GM10248 (cell line): ENCODE results near the gene STAT5B.

ENCODE experiments used
- CTCF ChIA-PET: fragments of 300-600 bp; sonication (Branson Sonifier 250); formaldehyde crosslinking; extraction: SDS; loops from one replicate; lab custom pipeline; 2021; ENCODE audit warnings: antibody characterized with exemption; lab: Yijun Ruan, JAX
- POLR2A ChIA-PET: fragments of 350-650 bp; sonication (Branson Sonifier 250); formaldehyde crosslinking; extraction: SDS; loops from one replicate; lab custom pipeline; 2020; ENCODE audit warnings: antibody characterized with exemption; lab: Yijun Ruan, JAX
- DNase-seq: peaks from one replicate; pipeline ENCODE4 v3.0.0; 2012; ENCODE audit errors: extremely low spot score
- TF ChIP-seq, protein P1 (sequence below): IDR thresholded peaks from 2 replicates; pipeline ENCODE4 v1.5.1; 2012; ENCODE audit warnings: mild to moderate bottlenecking, low read depth; ENCODE audit errors: extremely low read depth, missing control alignments, control extremely low read depth

The STAT5B gene

DNA sequence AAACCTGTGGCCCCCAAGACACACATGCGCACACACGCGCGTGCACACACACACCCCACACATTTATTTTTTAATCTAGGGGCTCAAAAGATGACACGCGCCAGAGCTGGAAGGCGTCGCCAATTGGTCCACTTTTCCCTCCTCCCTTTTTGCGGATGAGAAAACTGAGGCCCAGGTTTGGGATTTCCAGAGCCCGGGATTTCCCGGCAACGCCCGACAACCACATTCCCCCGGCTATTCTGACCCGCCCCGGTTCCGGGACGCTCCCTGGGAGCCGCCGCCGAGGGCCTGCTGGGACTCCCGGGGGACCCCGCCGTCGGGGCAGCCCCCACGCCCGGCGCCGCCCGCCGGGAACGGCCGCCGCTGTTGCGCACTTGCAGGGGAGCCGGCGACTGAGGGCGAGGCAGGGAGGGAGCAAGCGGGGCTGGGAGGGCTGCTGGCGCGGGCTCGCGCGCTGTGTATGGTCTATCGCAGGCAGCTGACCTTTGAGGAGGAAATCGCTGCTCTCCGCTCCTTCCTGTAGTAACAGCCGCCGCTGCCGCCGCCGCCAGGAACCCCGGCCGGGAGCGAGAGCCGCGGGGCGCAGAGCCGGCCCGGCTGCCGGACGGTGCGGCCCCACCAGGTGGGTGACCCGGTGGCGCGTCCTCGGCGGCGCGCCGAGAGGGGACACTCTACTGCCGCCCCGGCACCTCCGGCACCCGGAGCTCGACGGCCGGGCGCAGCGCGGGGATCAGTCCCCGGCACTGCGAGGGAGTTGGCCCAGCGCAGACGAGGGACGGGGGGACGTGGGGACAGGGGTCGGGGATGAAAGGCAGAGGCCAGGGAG, 12.0 kb upstream of the STAT5B start, which contains the start of gene STAT5A:
Gene STAT5A (plus strand): TSS at position 522 of the 826 bp plus-strand sequence. CDS start 914 bp downstream, outside the sequence.
- ChIA-PET POLR2A (interaction anchor here (0.9 kb wide), 1 partner anchor 14 kb away, joined by 5 read pairs; no protein-coding TSS in a partner anchor), CTCF (interaction anchor here (0.9 to 2.7 kb wide), 5 partner anchors 10 to 115 kb away, joined by 3 to 15 read pairs (median 5); no protein-coding TSS in a partner anchor)
- DNase-seq: peak; percentile 86
- TF ChIP-seq, protein P1, sequence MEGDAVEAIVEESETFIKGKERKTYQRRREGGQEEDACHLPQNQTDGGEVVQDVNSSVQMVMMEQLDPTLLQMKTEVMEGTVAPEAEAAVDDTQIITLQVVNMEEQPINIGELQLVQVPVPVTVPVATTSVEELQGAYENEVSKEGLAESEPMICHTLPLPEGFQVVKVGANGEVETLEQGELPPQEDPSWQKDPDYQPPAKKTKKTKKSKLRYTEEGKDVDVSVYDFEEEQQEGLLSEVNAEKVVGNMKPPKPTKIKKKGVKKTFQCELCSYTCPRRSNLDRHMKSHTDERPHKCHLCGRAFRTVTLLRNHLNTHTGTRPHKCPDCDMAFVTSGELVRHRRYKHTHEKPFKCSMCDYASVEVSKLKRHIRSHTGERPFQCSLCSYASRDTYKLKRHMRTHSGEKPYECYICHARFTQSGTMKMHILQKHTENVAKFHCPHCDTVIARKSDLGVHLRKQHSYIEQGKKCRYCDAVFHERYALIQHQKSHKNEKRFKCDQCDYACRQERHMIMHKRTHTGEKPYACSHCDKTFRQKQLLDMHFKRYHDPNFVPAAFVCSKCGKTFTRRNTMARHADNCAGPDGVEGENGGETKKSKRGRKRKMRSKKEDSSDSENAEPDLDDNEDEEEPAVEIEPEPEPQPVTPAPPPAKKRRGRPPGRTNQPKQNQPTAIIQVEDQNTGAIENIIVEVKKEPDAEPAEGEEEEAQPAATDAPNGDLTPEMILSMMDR: no peak

DNA sequence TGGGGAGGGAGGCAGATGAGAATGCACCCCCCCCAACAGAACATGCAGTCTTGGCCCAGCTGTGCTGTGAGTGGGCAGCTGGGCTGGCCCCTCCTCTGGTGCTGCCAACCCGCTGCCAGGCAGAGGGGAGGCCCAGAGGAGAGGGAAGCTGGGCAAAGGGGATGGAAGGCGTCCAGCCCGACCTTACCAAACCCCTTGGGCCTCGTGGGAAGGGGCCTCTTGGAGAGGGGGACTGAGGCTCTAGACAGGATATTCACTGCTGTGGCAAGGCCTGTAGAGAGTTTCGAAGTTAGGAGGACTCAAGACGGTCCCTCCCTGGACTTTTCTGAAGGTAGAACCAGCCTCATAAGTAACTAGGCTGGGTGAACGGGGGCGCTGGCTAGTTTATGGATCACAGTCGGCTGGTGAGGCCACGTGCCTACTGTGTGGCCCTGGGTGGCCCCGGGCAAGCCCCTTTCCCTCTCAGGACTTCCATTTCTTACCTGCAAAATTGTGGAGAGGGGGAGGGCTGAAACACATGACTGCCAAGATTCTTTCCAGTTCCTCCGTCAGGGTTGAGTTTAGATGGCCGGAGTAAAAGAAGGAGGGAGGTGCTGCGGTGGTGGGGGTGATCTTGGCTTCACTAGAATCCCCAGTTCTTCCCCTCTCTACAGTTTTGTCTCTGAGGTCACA, 11.2 kb upstream of the STAT5B start:
- DNase-seq: peak; percentile 63
- CTCF ChIA-PET: interaction anchor here (1.2 to 1.3 kb wide), 2 partner anchors 65 to 117 kb away, joined by 3 to 6 read pairs; no protein-coding TSS in a partner anchor
- TF ChIP-seq, protein P1: no peak

DNA sequence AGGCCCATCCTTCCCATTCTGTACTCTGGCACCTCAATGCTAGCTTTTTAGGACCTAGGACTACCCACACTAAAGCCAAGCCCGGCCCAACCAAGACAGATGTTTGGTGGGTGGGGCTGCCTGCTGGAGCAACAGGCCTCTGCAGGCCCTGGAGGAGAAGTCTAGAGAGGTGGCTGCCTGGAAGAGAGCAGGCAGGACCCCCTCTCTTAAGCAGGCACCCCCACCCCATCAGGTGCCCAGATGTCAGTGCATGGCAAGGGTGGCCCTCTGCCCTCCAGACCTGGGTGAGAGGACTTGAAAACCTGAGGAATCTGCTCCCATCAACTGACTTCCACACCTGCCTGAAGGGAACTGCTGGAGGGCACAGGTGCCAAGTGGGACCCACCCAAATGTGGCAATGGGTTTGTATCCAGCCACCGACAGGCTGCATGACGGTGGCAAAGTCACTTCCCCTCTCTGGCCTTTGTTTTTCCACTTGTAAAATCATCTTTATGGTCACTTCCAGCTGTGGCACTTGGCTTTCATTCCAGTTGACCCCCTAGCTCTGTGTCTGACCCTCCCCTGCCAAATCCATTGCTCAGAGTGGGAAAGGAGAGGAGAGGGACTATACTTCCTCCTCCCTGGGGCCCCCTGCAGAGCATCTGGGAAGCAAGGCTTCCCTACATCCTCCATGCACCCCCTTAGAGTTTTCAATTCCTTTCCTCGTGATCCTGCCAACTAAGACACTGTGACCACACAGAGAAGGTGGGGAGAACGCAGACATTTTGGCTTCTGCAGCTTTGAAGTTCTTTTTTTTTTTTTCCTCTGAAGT, 10.4 kb upstream of the STAT5B start:
- ChIA-PET CTCF (interaction anchor here (0.6 to 1.3 kb wide), 3 partner anchors 64 to 399 kb away, joined by 3 to 6 read pairs (median 3); no protein-coding TSS in a partner anchor), POLR2A (no interaction called here)
- no peak for DNase-seq
- TF ChIP-seq, protein P1: no peak

More for the DNA sequence above, 11.2 kb upstream of the STAT5B start:
- POLR2A ChIA-PET: interaction anchor here (0.6 kb wide), 1 partner anchor 291 kb away, joined by 3 read pairs; no protein-coding TSS in a partner anchor

DNA sequence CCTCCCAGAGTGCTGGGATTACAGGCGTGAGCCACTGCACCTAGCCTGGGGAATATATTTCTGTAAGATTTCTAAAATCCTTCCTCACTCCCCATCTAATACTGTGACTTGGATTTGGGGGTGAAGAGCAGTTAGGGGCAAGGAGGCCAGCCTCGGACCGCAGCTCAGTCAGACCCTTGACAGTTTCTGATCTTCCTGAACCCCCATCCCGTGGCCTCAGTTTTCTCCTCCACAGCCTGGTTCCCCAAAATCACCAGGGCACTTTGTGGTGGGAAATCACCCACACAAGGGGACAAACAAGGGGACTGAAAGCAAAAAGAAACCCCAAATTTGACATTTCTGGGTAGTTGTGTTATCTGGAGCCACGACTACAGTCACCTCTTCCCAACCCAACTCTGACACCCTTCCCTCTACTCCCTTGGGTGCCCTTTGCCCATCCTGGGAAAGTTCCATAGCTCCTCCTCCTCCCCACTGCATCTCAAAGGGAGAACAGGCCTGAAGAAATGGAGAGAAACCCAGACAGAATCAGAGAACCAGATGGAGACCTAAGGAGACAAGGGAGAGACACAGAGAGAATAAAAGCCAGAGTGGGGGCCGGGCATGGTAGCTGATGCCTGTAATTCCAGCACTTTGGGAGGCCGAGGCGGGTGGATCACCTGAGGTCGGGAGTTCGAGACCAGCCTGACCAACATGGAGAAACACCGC, 9.3 kb upstream of the STAT5B start:
- ChIA-PET POLR2A (no interaction called here), CTCF (interaction anchor here (0.6 to 3.2 kb wide), 4 partner anchors 36 to 533 kb away, joined by 3 to 9 read pairs (median 4); no protein-coding TSS in a partner anchor)
- no peak for DNase-seq
- TF ChIP-seq, protein P1: no peak

DNA sequence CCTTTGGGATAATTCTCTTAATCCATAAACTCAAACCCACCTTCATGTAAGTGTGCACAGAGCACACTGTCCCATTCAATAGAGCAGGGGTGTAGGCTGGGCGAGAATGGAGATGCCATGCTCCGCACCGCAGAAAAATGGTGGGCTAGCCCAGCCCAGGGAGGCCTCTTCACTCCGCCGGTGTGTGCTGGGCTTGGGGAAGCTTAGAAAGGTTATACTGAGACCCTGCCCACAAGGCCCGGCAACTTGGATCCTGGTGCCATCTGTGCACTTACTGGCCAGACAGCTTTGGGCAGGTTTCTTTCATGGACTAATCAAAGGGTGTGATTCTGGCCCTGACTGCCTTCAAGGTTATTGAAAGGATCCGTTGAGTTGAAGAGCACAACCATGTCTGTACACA, 8.4 kb upstream of the STAT5B start:
- CTCF ChIA-PET: interaction anchor here (1.6 to 3.2 kb wide), 2 partner anchors 37 to 62 kb away, joined by 5 to 9 read pairs; no protein-coding TSS in a partner anchor

More for the DNA sequence above, 8.4 kb upstream of the STAT5B start:
- DNase-seq: no peak
- POLR2A ChIA-PET: interaction anchor here (0.6 kb wide), 1 partner anchor 129 kb away, joined by 6 read pairs; no protein-coding TSS in a partner anchor
- TF ChIP-seq, protein P1: no peak
